Duodenal mucosa (tissue), 2 donors: ENCODE measurements around the gene CHAF1A.

Source experiments
- H3K27ac ChIP-seq: one replicate; pipeline ENCODE4 v1.7.0; 2013; ENCODE audit warnings: low read depth, low read length
- H3K27me3 ChIP-seq, 2 donors: one replicate each; pipeline ENCODE4 v1.7.0; 2013; ENCODE audit warnings: low read length in 2 of 2, control low read depth in 1 of 2; ENCODE audit not compliant: insufficient read depth in 2 of 2, control insufficient read depth in 1 of 2
- H3K36me3 ChIP-seq, 2 donors: one replicate each; pipeline ENCODE4 v1.7.0; 2013; ENCODE audit warnings: low read length in 2 of 2, control low read depth in 1 of 2; ENCODE audit not compliant: insufficient read depth in 2 of 2, control insufficient read depth in 1 of 2
- H3K4me1 ChIP-seq, 2 donors: one replicate each; pipeline ENCODE4 v1.7.0; 2013; ENCODE audit warnings: low read length in 2 of 2, control low read depth in 1 of 2; ENCODE audit not compliant: insufficient read depth in 2 of 2, control insufficient read depth in 1 of 2
- H3K4me3 ChIP-seq, 2 donors: one replicate each; pipeline ENCODE4 v1.7.0; 2013; ENCODE audit warnings: low read length in 2 of 2, low read depth in 1 of 2
- H3K9ac ChIP-seq, 2 donors: one replicate each; pipeline ENCODE4 v1.7.0; 2013; ENCODE audit warnings: low read length in 2 of 2, low read depth in 1 of 2
- H3K9me3 ChIP-seq, 2 donors: one replicate each; pipeline ENCODE4 v1.7.0; 2013; ENCODE audit warnings: low read length in 2 of 2, control low read depth in 1 of 2; ENCODE audit not compliant: control insufficient read depth in 1 of 2

The CHAF1A gene

DNA sequence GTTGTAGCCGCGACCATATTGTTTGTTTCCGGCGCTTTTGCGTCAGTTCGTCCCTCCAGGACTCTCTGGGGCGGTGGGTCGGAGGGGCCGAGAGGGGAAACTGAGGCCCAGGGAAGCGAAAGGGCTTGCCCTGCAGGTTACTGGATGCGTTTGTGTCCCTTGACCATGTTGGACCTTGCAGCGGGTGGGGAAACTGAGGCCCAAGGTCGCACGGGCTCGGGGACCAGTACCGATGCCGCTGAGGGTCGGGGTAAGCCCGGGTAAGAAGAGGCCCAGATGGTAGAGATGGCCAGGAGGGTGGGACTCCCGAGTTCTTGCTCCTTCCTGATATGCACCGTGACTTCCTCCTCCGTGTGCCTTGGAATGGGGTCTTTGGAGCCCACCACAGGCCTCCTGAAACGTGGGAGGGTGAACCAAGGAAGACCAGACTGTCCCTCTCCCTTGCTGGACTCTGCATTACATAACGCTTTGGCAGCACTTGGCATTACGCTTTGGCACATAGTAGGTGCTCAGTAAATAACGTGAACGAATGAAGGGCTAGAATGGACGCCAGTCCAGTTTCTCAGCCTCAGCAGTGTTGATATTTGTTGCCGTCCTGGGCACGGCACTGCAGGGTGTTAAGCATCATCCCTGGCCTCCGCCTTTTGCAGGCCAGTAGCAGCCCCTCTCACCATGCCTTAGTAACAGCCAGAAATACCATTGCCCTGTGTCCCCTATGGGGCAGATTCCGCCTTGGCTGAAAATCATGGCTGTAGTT lies 743 bp downstream of the CHAF1A start:
- no peaks in the 10 kb centered on the region for H3K27me3 ChIP-seq
- peaks cover 20 to 27% of the 10 kb centered on the region in 2 donors for H3K4me1 ChIP-seq
- H3K9me3 ChIP-seq: no peaks in the 10 kb centered on the region
- H3K9ac ChIP-seq: peak overlapping the region; percentile 77 to 87
- no peaks in the 10 kb centered on the region for H3K36me3 ChIP-seq
- H3K4me3 ChIP-seq: peak overlapping the region; percentile 80 to 85
- H3K27ac ChIP-seq: no peak overlapping the region

DNA sequence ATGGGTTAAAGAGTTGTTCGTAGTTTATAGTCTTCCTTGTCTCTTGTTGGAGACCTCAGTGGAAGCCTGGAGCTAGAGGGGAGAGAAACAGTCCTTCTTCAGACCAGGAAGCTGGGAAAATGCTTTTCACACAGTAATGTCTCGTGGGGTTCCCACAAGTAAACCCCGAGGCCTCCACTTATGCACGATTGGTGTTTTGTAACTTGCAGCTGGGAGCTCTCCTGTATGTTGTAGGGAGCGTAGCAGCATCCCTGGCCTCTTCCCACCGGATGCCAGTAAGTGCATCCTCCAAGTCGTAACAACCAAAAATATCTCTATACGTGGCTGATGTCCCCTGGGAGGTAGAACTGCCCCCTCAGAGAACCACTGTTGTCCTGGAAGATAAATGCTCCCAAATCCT lies 3.5 kb downstream of the CHAF1A start:
- H3K4me3 ChIP-seq: no peak overlapping the region
- H3K36me3 ChIP-seq: peaks cover 0 to 14% of the 10 kb centered on the region in 2 donors
- no peaks in the 10 kb centered on the region for H3K9me3 ChIP-seq
- H3K27ac ChIP-seq: no peak overlapping the region
- peaks cover 14 to 17% of the 10 kb centered on the region in 2 donors for H3K4me1 ChIP-seq
- no peaks in the 10 kb centered on the region for H3K27me3 ChIP-seq
- H3K9ac ChIP-seq: no peak overlapping the region

- H3K27me3 ChIP-seq: no peaks in the 10 kb centered on the region
- H3K36me3 ChIP-seq: peaks cover 0 to 17% of the 10 kb centered on the region in 2 donors
- no peak overlapping the region for H3K9ac ChIP-seq
- no peaks in the 10 kb centered on the region for H3K9me3 ChIP-seq
- no peak overlapping the region for H3K27ac ChIP-seq
- H3K4me1 ChIP-seq: peaks cover 12 to 13% of the 10 kb centered on the region in 2 donors
- no peak overlapping the region for H3K4me3 ChIP-seq
These were observed 4.2 kb downstream of the CHAF1A start for GRCh38 chr19:4406626-4407025.

DNA sequence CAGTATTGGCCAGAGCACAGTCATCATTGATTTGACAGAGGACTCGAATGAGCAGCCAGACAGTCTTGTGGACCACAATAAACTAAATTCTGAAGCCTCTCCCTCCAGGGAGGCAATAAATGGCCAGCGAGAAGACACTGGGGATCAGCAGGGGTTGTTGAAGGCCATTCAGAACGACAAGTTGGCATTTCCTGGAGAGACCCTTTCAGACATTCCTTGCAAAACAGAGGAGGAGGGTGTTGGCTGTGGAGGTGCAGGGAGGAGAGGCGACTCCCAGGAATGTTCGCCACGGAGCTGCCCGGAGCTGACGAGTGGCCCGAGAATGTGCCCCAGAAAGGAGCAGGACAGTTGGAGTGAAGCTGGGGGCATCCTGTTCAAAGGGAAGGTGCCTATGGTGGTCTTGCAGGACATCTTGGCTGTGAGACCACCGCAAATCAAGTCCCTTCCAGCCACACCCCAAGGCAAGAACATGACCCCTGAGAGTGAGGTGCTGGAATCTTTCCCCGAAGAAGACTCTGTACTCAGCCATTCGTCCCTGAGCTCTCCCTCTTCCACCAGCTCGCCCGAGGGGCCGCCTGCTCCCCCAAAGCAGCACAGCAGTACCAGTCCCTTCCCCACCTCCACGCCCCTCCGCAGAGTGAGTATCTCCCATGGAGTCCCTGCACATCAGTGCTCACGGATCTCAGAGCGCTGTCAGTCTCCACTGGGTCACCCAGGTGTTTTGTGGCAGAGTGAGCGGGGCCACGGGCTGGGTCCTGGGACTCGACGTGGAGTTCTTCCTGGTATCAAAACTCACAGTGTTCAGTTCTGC lies 6.9 kb downstream of the CHAF1A start:
- peaks cover 0 to 25% of the 10 kb centered on the region in 2 donors for H3K36me3 ChIP-seq
- H3K4me1 ChIP-seq: peaks cover 0 to 2% of the 10 kb centered on the region in 2 donors
- no peak overlapping the region for H3K9ac ChIP-seq
- H3K4me3 ChIP-seq: no peak overlapping the region
- H3K27me3 ChIP-seq: no peaks in the 10 kb centered on the region
- no peaks in the 10 kb centered on the region for H3K9me3 ChIP-seq
- no peak overlapping the region for H3K27ac ChIP-seq

DNA sequence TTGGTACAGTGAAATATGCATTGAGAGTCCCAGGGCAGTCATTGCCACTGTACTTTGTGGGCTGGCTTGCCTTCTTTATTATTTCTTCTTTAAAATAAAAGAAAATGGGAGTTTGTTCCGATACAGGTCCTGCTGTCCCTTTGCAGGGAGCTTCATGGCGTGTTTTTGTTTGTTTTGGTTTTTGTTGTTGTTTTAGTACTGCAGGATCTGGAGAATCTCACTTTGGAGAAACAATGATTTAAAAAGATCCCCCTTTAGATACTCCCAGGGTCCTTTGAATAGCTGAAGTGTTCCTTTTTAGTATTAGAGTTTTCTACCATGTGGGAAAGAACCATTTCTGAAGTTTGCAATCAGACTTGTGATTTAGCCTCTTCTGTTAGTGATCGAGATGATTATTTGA lies 11.1 kb downstream of the CHAF1A start:
- Histone ChIP-seq H3K27ac (no peak overlapping the region), H3K27me3 (no peaks in the 10 kb centered on the region), H3K4me3 (no peak overlapping the region), H3K36me3 (peaks cover 0 to 25% of the 10 kb centered on the region in 2 donors), H3K9me3 (no peaks in the 10 kb centered on the region), H3K4me1 (peaks cover 5 to 19% of the 10 kb centered on the region in 2 donors), H3K9ac (no peak overlapping the region)

GRCh38 chr19:4414144-4414799 lies 11.8 kb downstream of the CHAF1A start:
- Histone ChIP-seq H3K27me3 (no peaks in the 10 kb centered on the region), H3K9ac (no peak overlapping the region), H3K9me3 (no peaks in the 10 kb centered on the region), H3K4me3 (peak overlapping the region in 1 of 2 donors; percentile 16), H3K36me3 (peaks cover 0 to 21% of the 10 kb centered on the region in 2 donors), H3K4me1 (peaks cover 5 to 19% of the 10 kb centered on the region in 2 donors), H3K27ac (no peak overlapping the region)

DNA sequence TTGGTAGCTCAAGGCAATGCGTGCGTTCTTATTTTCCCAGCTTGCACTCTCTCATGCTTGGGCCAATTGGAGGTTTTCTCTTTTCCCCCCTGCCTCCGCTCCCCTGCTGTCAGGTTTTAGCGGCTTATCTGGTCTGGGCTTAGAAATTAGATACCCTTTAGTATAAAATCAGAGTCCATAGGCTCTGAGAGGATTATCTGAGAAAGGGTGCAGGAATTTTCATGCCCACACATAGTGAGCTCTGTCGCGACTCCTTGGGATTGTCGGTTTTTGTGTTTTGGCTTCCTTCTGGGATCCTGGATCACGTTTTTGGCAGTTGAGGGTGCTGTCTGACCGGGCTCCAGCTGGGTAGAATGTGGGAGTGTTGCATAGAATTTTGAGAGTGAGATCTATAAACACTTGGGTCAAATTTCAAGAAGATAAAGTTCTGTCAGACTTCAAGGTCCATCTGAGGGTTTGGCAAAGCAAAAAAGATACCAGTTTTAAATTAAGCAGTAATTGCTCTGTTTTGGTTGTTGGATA lies 12.4 kb downstream of the CHAF1A start:
- Histone ChIP-seq H3K9ac (no peak overlapping the region), H3K36me3 (peaks cover 0 to 15% of the 10 kb centered on the region in 2 donors), H3K4me1 (peaks cover 5 to 19% of the 10 kb centered on the region in 2 donors), H3K4me3 (peak overlapping the region in 1 of 2 donors; percentile 16), H3K27me3 (no peaks in the 10 kb centered on the region), H3K9me3 (no peaks in the 10 kb centered on the region), H3K27ac (no peak overlapping the region)

GRCh38 chr19:4415352-4415751 lies 12.9 kb downstream of the CHAF1A start:
- Histone ChIP-seq H3K36me3 (peaks cover 0 to 12% of the 10 kb centered on the region in 2 donors), H3K27ac (no peak overlapping the region), H3K9me3 (no peaks in the 10 kb centered on the region), H3K9ac (no peak overlapping the region), H3K27me3 (no peaks in the 10 kb centered on the region), H3K4me1 (peaks cover 5 to 19% of the 10 kb centered on the region in 2 donors), H3K4me3 (peak overlapping the region in 1 of 2 donors; percentile 16)

GRCh38 chr19:4416268-4416667 lies 13.8 kb downstream of the CHAF1A start:
- Histone ChIP-seq H3K27ac (no peak overlapping the region), H3K27me3 (no peaks in the 10 kb centered on the region), H3K4me1 (peaks cover 5 to 19% of the 10 kb centered on the region in 2 donors), H3K36me3 (peaks cover 0 to 9% of the 10 kb centered on the region in 2 donors), H3K9ac (no peak overlapping the region), H3K9me3 (no peaks in the 10 kb centered on the region), H3K4me3 (no peak overlapping the region)
